ENCODE data around the gene CTPS1.

Gene CTPS1

GRCh38 chr1:40984066-40984465 is 4.6 kb downstream of the CTPS1 start:
- peak; percentile 61 for DNase-seq (ENCODE audit: low read depth)
- H3K4me3 ChIP-seq (replicated peaks; ENCODE audit: low read depth, low read length): no peak overlapping the region
- no peak for TF ChIP-seq CTCF (IDR thresholded peaks at IDR 0.05; ENCODE audit: low read length, missing control alignments)

GRCh38 chr1:40984531-40984930 is 5.0 kb downstream of the CTPS1 start:
- DNase-seq (ENCODE audit: low read depth): no peak
- no peak for TF ChIP-seq CTCF (IDR thresholded peaks at IDR 0.05; ENCODE audit: low read length, missing control alignments)
- no peak overlapping the region for H3K4me3 ChIP-seq (replicated peaks; ENCODE audit: low read depth, low read length)

- DNase-seq (ENCODE audit: low read depth): no peak
- TF ChIP-seq CTCF (IDR thresholded peaks at IDR 0.05; ENCODE audit: low read length, missing control alignments): no peak
- H3K4me3 ChIP-seq (replicated peaks; ENCODE audit: low read depth, low read length): no peak overlapping the region
Measured at GRCh38 chr1:40985161-40985560, 5.7 kb downstream of the CTPS1 start.

- no peak for DNase-seq (ENCODE audit: low read depth)
- no peak overlapping the region for H3K4me3 ChIP-seq (replicated peaks; ENCODE audit: low read depth, low read length)
- no peak for TF ChIP-seq CTCF (IDR thresholded peaks at IDR 0.05; ENCODE audit: low read length, missing control alignments)
Measured at GRCh38 chr1:40985875-40986274, 6.4 kb downstream of the CTPS1 start.

- H3K4me3 ChIP-seq (replicated peaks; ENCODE audit: low read depth, low read length): no peak overlapping the region
- no peak for DNase-seq (ENCODE audit: low read depth)
- TF ChIP-seq CTCF (IDR thresholded peaks at IDR 0.05; ENCODE audit: low read length, missing control alignments): no peak
Measured at GRCh38 chr1:40986328-40986783, 6.9 kb downstream of the CTPS1 start.

GRCh38 chr1:40986956-40987355 is 7.5 kb downstream of the CTPS1 start:
- no peak for TF ChIP-seq CTCF (IDR thresholded peaks at IDR 0.05; ENCODE audit: low read length, missing control alignments)
- H3K4me3 ChIP-seq (replicated peaks; ENCODE audit: low read depth, low read length): no peak overlapping the region

GRCh38 chr1:40987439-40988276 is 8.2 kb downstream of the CTPS1 start:
- no peak for TF ChIP-seq CTCF (IDR thresholded peaks at IDR 0.05; ENCODE audit: low read length, missing control alignments)
- H3K4me3 ChIP-seq (replicated peaks; ENCODE audit: low read depth, low read length): no peak overlapping the region
- no peak for DNase-seq (ENCODE audit: low read depth)

More at GRCh38 chr1:40986956-40987355, 7.5 kb downstream of the CTPS1 start:
- DNase-seq (ENCODE audit: low read depth): no peak

All from fibroblast of pulmonary artery (primary cell).